ENCODE measurements around the gene NANOS3.

The NANOS3 gene

DNA sequence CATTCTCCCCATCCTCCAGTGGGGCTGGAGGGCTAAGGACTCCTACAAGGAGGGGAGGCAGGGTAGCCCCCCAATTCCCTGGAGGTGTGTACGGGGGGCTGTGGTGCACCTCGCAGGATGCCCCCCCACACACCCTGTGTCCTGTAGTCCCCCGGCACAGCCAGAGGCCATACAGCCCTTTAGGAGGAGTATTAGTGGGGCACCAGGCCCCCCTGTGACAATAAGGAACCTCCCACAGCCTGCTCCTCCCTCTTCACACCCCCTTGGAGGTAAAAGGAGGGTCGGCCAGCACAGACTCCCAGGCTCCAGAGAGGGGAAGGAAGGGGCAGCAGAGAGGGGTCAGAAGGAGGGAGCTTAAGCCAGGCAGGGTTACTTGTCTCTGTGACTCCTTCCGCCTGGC lies at the start of gene NANOS3:
Gene NANOS3, plus strand, starts transcription at position 301 of the 400 bp plus-strand sequence. CDS start 115 bp downstream, outside the sequence.
- DNase-seq, result no peak

DNA sequence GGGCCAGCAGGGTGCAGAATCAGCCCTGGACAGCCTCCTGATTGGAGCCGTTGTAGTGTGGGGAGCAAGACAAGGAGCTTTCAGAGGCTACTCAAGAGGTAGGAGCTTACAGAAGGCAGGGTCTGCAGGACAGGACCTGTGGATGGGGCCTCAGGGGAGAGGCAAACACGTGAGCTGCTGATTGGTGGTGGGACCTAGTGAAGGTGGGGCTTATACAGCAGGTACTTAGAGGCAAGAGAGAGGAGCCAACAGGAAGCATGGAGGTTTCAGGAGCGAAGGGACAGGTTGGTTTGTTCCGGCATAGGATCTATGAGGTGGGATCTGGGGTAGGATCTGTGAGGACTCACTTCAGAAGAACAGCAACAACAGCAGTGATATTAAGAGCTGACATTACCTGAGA lies 49.3 kb upstream of the NANOS3 start:
- no peak for DNase-seq

- DNase-seq, result no peak
Observed at GRCh38 chr19:13830114-13830740, 46.7 kb upstream of the NANOS3 start.

GRCh38 chr19:13830741-13831536 lies 46.0 kb upstream of the NANOS3 start:
- no peak for DNase-seq

DNA sequence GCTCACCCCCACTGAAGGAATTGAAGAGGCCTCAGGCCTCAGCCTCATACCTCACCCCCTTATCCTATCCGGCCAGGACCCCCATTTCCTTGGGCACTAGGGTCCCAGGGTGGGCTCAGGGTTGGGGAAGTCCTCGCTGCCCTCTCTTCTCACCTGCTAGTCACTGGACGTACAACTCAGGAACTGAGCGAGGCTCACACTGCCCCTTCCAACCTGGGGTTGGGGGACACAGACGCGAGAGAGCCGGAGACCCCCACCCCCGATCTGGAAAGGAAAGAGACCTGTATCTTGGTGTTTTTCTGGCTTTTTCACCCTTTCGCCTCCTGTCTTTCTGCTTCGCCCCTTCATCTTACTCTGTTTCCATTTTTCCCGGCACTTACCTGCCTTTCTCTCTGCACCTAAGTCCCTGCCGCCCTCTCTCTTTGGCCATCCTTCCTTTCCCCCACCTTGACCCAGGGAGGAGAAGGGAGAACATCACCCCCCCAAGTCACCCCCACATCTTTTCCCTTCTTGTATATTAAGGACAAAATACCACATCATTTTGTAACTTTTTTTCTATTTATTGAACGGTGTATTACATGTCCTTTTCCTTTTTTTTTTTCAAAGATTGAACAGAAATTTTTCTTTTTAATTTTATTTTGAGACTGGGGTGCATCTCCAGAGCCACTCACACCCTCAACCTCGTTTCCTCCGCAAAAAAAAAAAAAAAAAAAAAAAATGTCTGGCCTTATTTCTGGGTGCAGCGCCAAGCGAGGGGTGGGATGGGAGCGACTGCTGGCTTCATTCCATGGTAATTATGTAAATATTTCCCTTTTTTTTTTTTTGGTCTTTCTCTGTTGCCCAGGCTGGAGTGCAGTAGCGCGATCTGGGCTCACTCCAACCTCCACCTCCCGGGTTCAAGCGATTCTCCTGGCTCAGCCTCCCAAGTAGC lies 45.1 kb upstream of the NANOS3 start:
- DNase-seq, result no peak

GRCh38 chr19:13833330-13834243 lies 43.3 kb upstream of the NANOS3 start:
- DNase-seq, result peak; percentile 97

DNA sequence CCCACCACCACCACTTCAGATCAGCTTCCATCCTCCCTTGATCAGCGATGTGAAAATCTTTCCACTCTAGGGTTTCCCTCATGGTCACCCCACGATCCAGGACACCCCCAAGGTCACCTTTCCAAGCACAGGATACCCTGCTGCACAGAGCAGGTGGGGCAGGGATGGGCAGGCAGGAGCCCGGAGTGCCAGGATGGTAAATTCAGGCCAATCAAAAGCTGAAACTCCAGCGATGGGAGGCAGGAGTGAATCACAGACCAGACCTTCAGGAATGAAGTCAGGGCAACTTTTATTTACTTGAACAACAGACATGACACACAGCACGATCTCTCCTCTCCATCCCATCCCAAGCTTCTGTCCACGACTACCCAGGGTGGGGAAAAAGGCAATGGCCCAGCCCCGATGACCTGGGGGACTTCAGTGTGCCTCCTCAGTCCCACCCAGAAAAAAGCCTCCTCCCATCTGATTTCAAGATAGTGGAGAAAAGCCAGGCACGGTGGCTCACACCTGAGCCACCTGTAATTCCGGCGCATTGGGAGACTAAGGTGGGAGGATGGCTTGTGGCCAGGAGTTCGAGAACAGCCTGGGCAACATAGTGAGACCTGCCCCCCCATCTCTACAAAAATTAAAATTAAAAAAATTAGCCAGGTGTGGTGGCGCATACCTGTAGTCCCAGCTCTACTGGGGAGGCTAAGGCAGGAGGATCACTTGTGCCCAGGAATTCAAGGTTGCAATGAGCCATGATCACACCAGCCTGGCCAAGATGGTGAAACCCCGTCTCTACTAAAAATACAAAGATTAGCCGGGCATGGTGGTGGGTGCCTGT lies 42.5 kb upstream of the NANOS3 start:
- no peak for DNase-seq

GRCh38 chr19:13835791-13836723 lies 40.9 kb upstream of the NANOS3 start:
- DNase-seq, result no peak

GRCh38 chr19:13838435-13839129 lies 38.4 kb upstream of the NANOS3 start:
- DNase-seq, result no peak

- DNase-seq, result peak; percentile 91
Observed at GRCh38 chr19:13839130-13839937, 37.6 kb upstream of the NANOS3 start.

DNA sequence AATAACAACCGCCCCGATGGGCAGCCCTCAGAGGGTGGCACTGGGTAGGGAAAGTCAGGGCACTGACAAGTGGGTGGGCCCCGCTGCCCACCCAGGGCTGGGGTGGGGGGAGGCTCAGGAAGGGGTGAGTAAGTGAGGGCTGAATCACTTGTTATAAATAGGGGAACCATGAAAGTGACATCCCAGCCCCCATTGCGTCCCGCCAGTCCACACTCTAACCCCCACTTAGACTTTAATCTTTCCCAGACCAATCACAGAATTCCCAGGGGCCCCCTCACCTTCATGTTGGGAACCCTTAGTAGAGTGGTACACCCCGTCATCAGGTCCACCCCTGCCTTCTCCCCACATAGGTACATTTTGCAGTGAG lies 37.0 kb upstream of the NANOS3 start:
- no peak for DNase-seq

- peak; percentile 54 for DNase-seq
Observed at GRCh38 chr19:13840305-13841085, 36.4 kb upstream of the NANOS3 start.

DNA sequence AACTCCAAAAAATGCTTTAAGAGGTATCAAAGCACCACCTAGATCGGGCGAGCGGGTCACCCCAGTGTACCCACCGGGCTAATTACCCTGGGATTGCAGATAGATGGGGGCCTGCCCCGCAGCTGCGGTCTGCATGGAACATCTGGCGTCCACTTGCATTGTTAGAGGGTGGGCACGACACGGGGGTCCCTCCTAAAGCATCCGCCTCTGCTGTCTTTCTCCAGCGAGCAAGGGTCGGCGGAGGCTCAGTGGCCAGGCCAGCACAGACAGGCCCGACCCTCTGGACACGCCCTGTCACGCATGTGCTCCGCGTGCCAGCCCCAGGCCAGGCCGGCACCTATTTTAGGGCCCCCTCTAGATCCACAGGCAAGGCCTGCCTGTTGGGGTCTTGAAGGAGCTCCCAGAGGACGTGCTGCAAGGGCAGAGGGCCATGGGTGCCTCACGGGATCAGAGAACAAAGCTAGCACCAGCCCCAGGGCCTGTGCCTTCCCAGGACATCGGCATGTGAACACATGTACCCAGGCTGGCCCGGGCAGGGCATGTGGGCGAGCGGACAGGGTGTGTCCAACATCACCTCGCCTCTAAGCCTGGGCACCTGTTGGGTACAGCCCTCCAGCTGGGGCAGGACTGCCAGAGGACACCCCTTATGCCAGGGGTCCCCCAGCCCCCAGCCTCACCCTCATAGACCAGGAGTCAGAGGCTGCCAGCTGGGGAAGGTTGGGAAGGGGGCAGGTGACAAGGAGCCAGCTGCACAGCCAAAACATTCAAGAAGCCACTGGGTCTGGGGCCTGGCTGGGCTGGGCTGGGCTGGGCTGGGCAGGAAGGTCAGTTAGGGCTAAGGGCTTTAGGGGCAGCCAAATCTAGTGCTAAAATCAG lies 35.6 kb upstream of the NANOS3 start:
- peak; percentile 42 for DNase-seq

DNA sequence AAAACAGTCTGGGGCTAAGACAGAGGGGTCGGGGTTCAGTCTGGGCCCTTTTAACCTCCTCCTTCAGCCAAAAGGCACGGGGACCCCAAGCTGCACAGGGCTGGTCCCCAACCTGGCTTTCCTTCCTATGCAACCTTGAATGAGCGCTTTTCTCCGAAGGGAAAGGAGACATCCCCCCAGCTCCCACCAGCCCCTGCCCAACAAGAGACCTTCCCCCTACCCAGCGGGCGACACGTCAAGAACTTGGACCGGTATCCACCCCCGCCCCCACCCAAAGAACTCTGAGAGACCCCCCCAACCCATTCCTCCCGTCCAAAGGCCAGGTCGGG lies 35.0 kb upstream of the NANOS3 start:
- no peak for DNase-seq

GRCh38 chr19:13842291-13843103 lies 34.4 kb upstream of the NANOS3 start:
- peak; percentile 68 for DNase-seq
